Endothelial cell of umbilical vein (primary cell): ENCODE results near the gene MRPS11. TPM values are rescaled to one million over a fixed set of nuclear protein-coding genes. Genes with fewer than 3 reads are reported as not detected.

ENCODE experiments used
- BruUV-seq: library from RNA; stranded (reverse); fragments of 400-500 nt; replicated peaks from 2 replicates; lab custom pipeline; 2021; lab: Mats Ljungman, UMichigan
- CTCF ChIA-PET: fragments of 300-600, 350-600 bp; sonication (Branson Sonifier 250); formaldehyde crosslinking; loops from one replicate; lab custom pipeline; 2021; ENCODE audit warnings: antibody characterized with exemption, inconsistent platforms; lab: Charles Lee
- POLR2A ChIA-PET: fragments of 300-600, 350-600 bp; sonication (Branson Sonifier 250); formaldehyde crosslinking; loops from one replicate; lab custom pipeline; 2021; ENCODE audit warnings: antibody characterized with exemption, inconsistent platforms; lab: Charles Lee
- DNase-seq: peaks from one replicate; pipeline ENCODE4 v3.0.0-alpha.2; 2011; ENCODE audit warnings: low read depth, low spot score
- FAIRE-seq: peaks from 2 replicates; lab custom pipeline; 2011; peaks lifted over from hg19 to GRCh38; lab: Jason Lieb, UNC
- H2AFZ ChIP-seq: 2 replicates; pipeline ENCODE4 v1.6.0; 2012; ENCODE audit warnings: low read depth, low read length, control low read depth, inconsistent platforms
- H3K27ac ChIP-seq: 2 replicates; pipeline ENCODE4 v1.5.1; 2011; ENCODE audit warnings: low read depth, mild to moderate bottlenecking, control low read depth, low read length, moderate library complexity; ENCODE audit not compliant: insufficient read depth
- H3K27me3 ChIP-seq, 2 experiments: 2 replicates each; pipeline versions ENCODE4 v1.6.0 to v1.6.1; 2011; ENCODE audit warnings: low read length in 2 of 2, mixed read lengths in 1 of 2; ENCODE audit not compliant: control insufficient read depth in 2 of 2, insufficient read depth in 2 of 2
- H3K36me3 ChIP-seq, 2 experiments: 2 replicates in 1 of 2; 3 replicates in 1 of 2; pipeline ENCODE4 v1.5.1; 2011; ENCODE audit warnings: low read length in 2 of 2, mild to moderate bottlenecking in 1 of 2, moderate library complexity in 1 of 2; ENCODE audit not compliant: control insufficient read depth in 2 of 2, insufficient read depth in 2 of 2; ENCODE audit errors: extremely low read depth in 1 of 2
- H3K4me1 ChIP-seq: 3 replicates; pipeline ENCODE4 v1.5.1; 2011; ENCODE audit warnings: mild to moderate bottlenecking, low read length; ENCODE audit not compliant: control insufficient read depth, insufficient read depth; ENCODE audit errors: extremely low read depth
- H3K4me2 ChIP-seq: 2 replicates; pipeline ENCODE4 v1.6.1; 2011; ENCODE audit warnings: low read length, control low read depth, mixed read lengths; ENCODE audit not compliant: insufficient read depth
- H3K4me3 ChIP-seq, 3 experiments: fragments of 200-600 bp in 1 of 3; sonication (generic), shearing (Covaris generic) in 1 of 3; replicated peaks in 1 of 3; 2 replicates each; pipeline ENCODE4 v1.5.1; 2011 to 2016; ENCODE audit warnings: control low read depth in 3 of 3, low read length in 3 of 3, mild to moderate bottlenecking in 2 of 3, inconsistent platforms in 1 of 3, low read depth in 1 of 3, moderate library complexity in 1 of 3; ENCODE audit not compliant: insufficient read depth in 1 of 3
- H3K79me2 ChIP-seq: 2 replicates; pipeline ENCODE4 v1.6.0; 2012; ENCODE audit warnings: low read length, inconsistent platforms; ENCODE audit not compliant: control insufficient read depth, insufficient read depth
- H3K9ac ChIP-seq: replicated peaks from 2 replicates; pipeline ENCODE3; 2011; ENCODE audit warnings: low read length, control low read depth; ENCODE audit not compliant: insufficient read depth; ENCODE audit errors: extremely low read depth
- H3K9me1 ChIP-seq: replicated peaks from 3 replicates; pipeline ENCODE4 v1.6.0; 2011; ENCODE audit warnings: mild to moderate bottlenecking, low read length; ENCODE audit not compliant: control insufficient read depth, insufficient read depth; ENCODE audit errors: extremely low read depth
- H3K9me3 ChIP-seq: replicated peaks from 2 replicates; pipeline ENCODE4 v1.5.1; 2012; ENCODE audit warnings: low read length, inconsistent platforms; ENCODE audit not compliant: control insufficient read depth, insufficient read depth
- H4K20me1 ChIP-seq: replicated peaks from 2 replicates; pipeline ENCODE3; 2011; ENCODE audit warnings: mild to moderate bottlenecking, low read length; ENCODE audit not compliant: control insufficient read depth, insufficient read depth; ENCODE audit errors: extremely low read depth
- FOS ChIP-seq: IDR thresholded peaks from 2 replicates; pipeline ENCODE4 v1.6.1; 2011; ENCODE audit warnings: mild to moderate bottlenecking, low read length, moderate library complexity, borderline replicate concordance; ENCODE audit not compliant: insufficient read depth
- GATA2 ChIP-seq: IDR thresholded peaks from 2 replicates; pipeline ENCODE4 v1.7.0; 2011; ENCODE audit warnings: low read depth, mild to moderate bottlenecking, moderate library complexity, mixed read lengths, low read length; ENCODE audit not compliant: insufficient read length, insufficient read depth
- JUN ChIP-seq: IDR thresholded peaks from 2 replicates; pipeline ENCODE4 v1.6.1; 2011; ENCODE audit warnings: borderline replicate concordance, low read depth; ENCODE audit not compliant: insufficient read length, insufficient read depth
- MAX ChIP-seq: IDR thresholded peaks from 2 replicates; pipeline ENCODE4 v1.6.1; 2011; ENCODE audit not compliant: insufficient read depth, insufficient read length
- MYC ChIP-seq: IDR thresholded peaks from one replicate; pipeline ENCODE4 v1.6.1; 2011; ENCODE audit warnings: mild to moderate bottlenecking, low read depth, low read length
- POLR2A ChIP-seq: IDR thresholded peaks from 2 replicates; pipeline ENCODE4 v1.6.1; 2012; ENCODE audit warnings: low read depth, mild to moderate bottlenecking, control low read depth, low read length
- POLR2AphosphoS5 ChIP-seq: IDR thresholded peaks from 2 replicates; pipeline ENCODE4 v1.6.1; 2012; ENCODE audit warnings: low read depth, mild to moderate bottlenecking, control low read depth, low read length, moderate library complexity; ENCODE audit not compliant: insufficient read depth
- dilution Hi-C: fragments of 300-500 bp; cut with MboI; formaldehyde crosslinking; loops from one replicate; pipeline ENCODE4 v1.15.0; 2019; ENCODE audit warnings: low sequenced_read_pairs; ENCODE audit not compliant: extremely low pct_ligation_motif_present
- intact Hi-C: fragments of 100-400 bp; cut with micrococcal nuclease; formaldehyde crosslinking; loops from one replicate; pipeline ENCODE4 v1.10.0; 2022
- polyA plus RNA-seq, 4 experiments: library from polyadenylated mRNA; depleted of rRNA in 3 of 4; stranded (reverse) in 3 of 4; unstranded in 1 of 4; fragments of >200 nt; gene quantifications; 2 replicates each; pipeline versions ENCODE4 v1.2.1 to v1.2.3, GENCODE V29; 2011 to 2012; ENCODE audit warnings: missing spikeins in 1 of 4
- total RNA-seq: library from RNA; stranded (reverse); gene quantifications from 2 replicates; pipeline ENCODE4 v1.2.3, GENCODE V29; 2021

The MRPS11 gene
- total and polyA plus RNA-seq, 2 donors (not counting 3 experiments of a cell fraction or from before 2014, with no cell fraction given): 66.3 to 97.9 TPM

GRCh38 chr15:88489321-88489720, 21.8 kb downstream of the MRPS11 start:
- Histone ChIP-seq H4K20me1 (no peaks in the 10 kb centered on the region), H3K79me2 (no peaks in the 10 kb centered on the region), H3K4me1 (no peaks in the 10 kb centered on the region), H3K27me3 (no peaks in the 10 kb centered on the region), H3K9ac (no peak overlapping the region), H3K27ac (no peak overlapping the region), H3K4me2 (no peak overlapping the region), H3K9me1 (no peaks in the 10 kb centered on the region), H3K4me3 (no peak overlapping the region), H3K9me3 (no peaks in the 10 kb centered on the region), H3K36me3 (no peaks in the 10 kb centered on the region), H2AFZ (no peak overlapping the region)
- dilution Hi-C loops: no loop called here
- ChIA-PET POLR2A (no interaction called here), CTCF (interaction anchor here (0.8 to 1.3 kb wide), 3 partner anchors 11 to 345 kb away, joined by 3 read pairs; no protein-coding TSS in a partner anchor)
- intact Hi-C loops: no loop called here
- FAIRE-seq (no peak), DNase-seq (no peak)
- BruUV-seq: no TSS peak
- TF ChIP-seq MAX: no peak
- no peak for TF ChIP-seq MYC
- no peak for TF ChIP-seq POLR2A
- no peak for TF ChIP-seq GATA2
- no peak for TF ChIP-seq POLR2AphosphoS5
- no peak for TF ChIP-seq JUN
- TF ChIP-seq FOS: no peak

GRCh38 chr15:88490036-88490435, 22.5 kb downstream of the MRPS11 start:
- no TSS peak for BruUV-seq
- intact Hi-C loops: no loop called here
- Histone ChIP-seq H3K79me2 (no peaks in the 10 kb centered on the region), H2AFZ (no peak overlapping the region), H3K27me3 (no peaks in the 10 kb centered on the region), H3K4me3 (no peak overlapping the region), H3K27ac (no peak overlapping the region), H3K4me2 (no peak overlapping the region), H3K4me1 (no peaks in the 10 kb centered on the region), H3K36me3 (no peaks in the 10 kb centered on the region), H3K9ac (no peak overlapping the region), H4K20me1 (no peaks in the 10 kb centered on the region), H3K9me3 (no peaks in the 10 kb centered on the region), H3K9me1 (no peaks in the 10 kb centered on the region)
- dilution Hi-C loops: no loop called here
- ChIA-PET CTCF (interaction anchor here (0.8 to 1.3 kb wide), 3 partner anchors 12 to 344 kb away, joined by 3 read pairs; no protein-coding TSS in a partner anchor), POLR2A (no interaction called here)
- TF ChIP-seq GATA2 (no peak), MYC (no peak), MAX (no peak), JUN (no peak), POLR2A (no peak)
- DNase-seq (no peak), FAIRE-seq (no peak)
